GM18907 (cell line): ENCODE results near the gene SUPT3H.
"Not testable (repeated sequence)": the region's sequence is repeated elsewhere in the genome, so short reads cannot be mapped to it uniquely, and the experiment has no call there.

Experiments used
- ATAC-seq: cut with Tn5 transposase; IDR thresholded peaks from one replicate; pipeline ENCODE4 v1.9.1; 2021; ENCODE audit warnings: mild to moderate bottlenecking, moderate library complexity; ENCODE audit not compliant: unreplicated experiment

Gene SUPT3H

GRCh38 chr6:45073771-45074170 lies 304.0 kb downstream of the SUPT3H start:
- ATAC-seq, result no peak

- no peak for ATAC-seq
Observed at GRCh38 chr6:45072673-45073072, 305.1 kb downstream of the SUPT3H start.

GRCh38 chr6:45072016-45072415 lies 305.7 kb downstream of the SUPT3H start:
- no peak for ATAC-seq

GRCh38 chr6:45069091-45069490 lies 308.6 kb downstream of the SUPT3H start:
- ATAC-seq, result no peak

- not testable (repeated sequence) for ATAC-seq
Observed at GRCh38 chr6:45067446-45067845, 310.3 kb downstream of the SUPT3H start.

- ATAC-seq, result not testable (repeated sequence)
Observed at GRCh38 chr6:45062659-45063058, 315.1 kb downstream of the SUPT3H start.

GRCh38 chr6:45057711-45058110 lies 320.0 kb downstream of the SUPT3H start:
- ATAC-seq, result no peak

- no peak for ATAC-seq
Observed at GRCh38 chr6:45054610-45055009, 323.1 kb downstream of the SUPT3H start.

- no peak for ATAC-seq
Observed at GRCh38 chr6:45052325-45052724, 325.4 kb downstream of the SUPT3H start.

- ATAC-seq, result no peak
Observed at GRCh38 chr6:45049188-45049843, 328.4 kb downstream of the SUPT3H start.

- ATAC-seq, result no peak
Observed at GRCh38 chr6:45047573-45047972, 330.2 kb downstream of the SUPT3H start.

GRCh38 chr6:45045253-45045601 lies 332.5 kb downstream of the SUPT3H start:
- no peak for ATAC-seq

GRCh38 chr6:45044510-45045252 lies 333.1 kb downstream of the SUPT3H start:
- ATAC-seq, result no peak

GRCh38 chr6:45044086-45044485 lies 333.6 kb downstream of the SUPT3H start:
- no peak for ATAC-seq

- ATAC-seq, result not testable (repeated sequence)
Observed at GRCh38 chr6:45042673-45043072, 335.1 kb downstream of the SUPT3H start.

GRCh38 chr6:45038226-45038625 lies 339.5 kb downstream of the SUPT3H start:
- no peak for ATAC-seq

- ATAC-seq, result no peak
Observed at GRCh38 chr6:45036103-45036502, 341.6 kb downstream of the SUPT3H start.

- no peak for ATAC-seq
Observed at GRCh38 chr6:45032426-45032825, 345.3 kb downstream of the SUPT3H start.

GRCh38 chr6:45031601-45032000 lies 346.1 kb downstream of the SUPT3H start:
- ATAC-seq, result no peak

- no peak for ATAC-seq
Observed at GRCh38 chr6:45027126-45027525, 350.6 kb downstream of the SUPT3H start.

- no peak for ATAC-seq
Observed at GRCh38 chr6:45026003-45026516, 351.7 kb downstream of the SUPT3H start.

- no peak for ATAC-seq
Observed at GRCh38 chr6:45024610-45025009, 353.1 kb downstream of the SUPT3H start.
